Left ventricle myocardium inferior (tissue), 1 donor: Measurements from ENCODE around the gene TAF8. TPM values are rescaled to one million over a fixed set of nuclear protein-coding genes. Genes with fewer than 3 reads are reported as not detected.

Experiments
- DNase-seq: peaks from one replicate; pipeline ENCODE4 v3.0.0-alpha.2; 2020
- H3K27ac ChIP-seq: fragments of 200-600 bp; replicated peaks from 2 replicates; pipeline ENCODE4 v1.8.0; 2021
- H3K27me3 ChIP-seq: fragments of 200-600 bp; 2 replicates; pipeline ENCODE4 v1.8.0; 2021; ENCODE audit warnings: low read depth
- H3K36me3 ChIP-seq: fragments of 200-600 bp; 2 replicates; pipeline ENCODE4 v1.8.0; 2021
- H3K4me1 ChIP-seq: fragments of 200-600 bp; 2 replicates; pipeline ENCODE4 v1.8.0; 2021
- H3K4me3 ChIP-seq: fragments of 200-600 bp; 2 replicates; pipeline ENCODE4 v1.8.0; 2021; ENCODE audit warnings: mild to moderate bottlenecking, moderate library complexity
- H3K9me3 ChIP-seq: fragments of 200-600 bp; replicated peaks from 2 replicates; pipeline ENCODE4 v1.8.0; 2021
- intact Hi-C: fragments of 100-400 bp; cut with micrococcal nuclease; formaldehyde crosslinking; loops from one replicate; pipeline ENCODE4 v1.11.0; 2022
- total RNA-seq: library from RNA; stranded (reverse); fragmentation: NEBNext Ultra II Directional; extraction: Animal tissue kit (Norgen Biotek cat#: 25700); gene quantifications from one replicate; pipeline ENCODE4 v1.2.1, GENCODE V29; 2021
- TF ChIP-seq, protein P1 (sequence below): fragments of 200-600 bp; IDR thresholded peaks from 2 replicates; pipeline ENCODE4 v1.8.0; 2021; ENCODE audit warnings: antibody characterized with exemption, mild to moderate bottlenecking, borderline replicate concordance
- donor health status: DM: no; HTN: yes; CAD: no; lungs with severe emphysema.

Gene TAF8
- total RNA-seq, 1 donor from 2014 or later = 28.5 TPM

DNA sequence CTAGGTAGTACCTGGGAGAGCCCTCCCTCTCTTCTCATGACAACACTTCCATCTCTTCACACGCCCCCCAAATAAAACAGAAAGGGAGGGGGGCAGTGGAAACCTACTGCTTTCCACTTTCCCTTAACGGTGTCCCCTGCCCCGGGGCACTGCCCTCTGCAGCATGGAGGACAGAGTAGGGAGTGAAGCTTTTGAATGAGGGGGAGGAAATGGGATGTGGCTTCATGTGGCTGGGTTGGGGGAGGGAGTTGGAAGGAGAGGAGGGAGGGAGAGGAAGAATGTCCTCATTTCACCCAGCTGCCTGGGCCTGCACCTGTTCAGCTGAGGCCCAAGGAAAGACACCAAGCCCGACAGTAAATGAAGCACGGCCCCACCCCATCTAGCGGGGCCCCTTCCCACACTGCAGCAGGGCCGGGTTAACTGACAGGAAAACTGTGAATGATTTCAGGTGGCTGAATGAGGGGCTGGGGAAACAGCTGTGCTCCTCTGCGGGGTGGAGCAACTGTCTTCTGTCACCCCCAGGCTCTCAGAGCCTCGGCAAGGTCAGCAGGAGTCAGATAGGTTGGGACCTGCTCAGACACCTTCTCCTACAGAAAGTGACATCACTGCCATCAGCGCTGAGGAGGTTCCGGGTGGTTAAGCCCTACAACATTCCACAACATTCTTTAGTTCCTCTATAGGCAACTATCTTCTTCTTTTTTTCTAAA, 40.0 kb upstream of the TAF8 start:
- TF ChIP-seq, protein P1, sequence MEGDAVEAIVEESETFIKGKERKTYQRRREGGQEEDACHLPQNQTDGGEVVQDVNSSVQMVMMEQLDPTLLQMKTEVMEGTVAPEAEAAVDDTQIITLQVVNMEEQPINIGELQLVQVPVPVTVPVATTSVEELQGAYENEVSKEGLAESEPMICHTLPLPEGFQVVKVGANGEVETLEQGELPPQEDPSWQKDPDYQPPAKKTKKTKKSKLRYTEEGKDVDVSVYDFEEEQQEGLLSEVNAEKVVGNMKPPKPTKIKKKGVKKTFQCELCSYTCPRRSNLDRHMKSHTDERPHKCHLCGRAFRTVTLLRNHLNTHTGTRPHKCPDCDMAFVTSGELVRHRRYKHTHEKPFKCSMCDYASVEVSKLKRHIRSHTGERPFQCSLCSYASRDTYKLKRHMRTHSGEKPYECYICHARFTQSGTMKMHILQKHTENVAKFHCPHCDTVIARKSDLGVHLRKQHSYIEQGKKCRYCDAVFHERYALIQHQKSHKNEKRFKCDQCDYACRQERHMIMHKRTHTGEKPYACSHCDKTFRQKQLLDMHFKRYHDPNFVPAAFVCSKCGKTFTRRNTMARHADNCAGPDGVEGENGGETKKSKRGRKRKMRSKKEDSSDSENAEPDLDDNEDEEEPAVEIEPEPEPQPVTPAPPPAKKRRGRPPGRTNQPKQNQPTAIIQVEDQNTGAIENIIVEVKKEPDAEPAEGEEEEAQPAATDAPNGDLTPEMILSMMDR = no peak
- H3K27me3 ChIP-seq = no peaks in the 10 kb centered on the region
- peaks cover 32% of the 10 kb centered on the region for H3K4me1 ChIP-seq
- intact Hi-C loops = no loop called here
- peak overlapping the region; percentile 52 for H3K27ac ChIP-seq
- DNase-seq = no peak
- no peaks in the 10 kb centered on the region for H3K36me3 ChIP-seq
- no peaks in the 10 kb centered on the region for H3K9me3 ChIP-seq
- no peak overlapping the region for H3K4me3 ChIP-seq

DNA sequence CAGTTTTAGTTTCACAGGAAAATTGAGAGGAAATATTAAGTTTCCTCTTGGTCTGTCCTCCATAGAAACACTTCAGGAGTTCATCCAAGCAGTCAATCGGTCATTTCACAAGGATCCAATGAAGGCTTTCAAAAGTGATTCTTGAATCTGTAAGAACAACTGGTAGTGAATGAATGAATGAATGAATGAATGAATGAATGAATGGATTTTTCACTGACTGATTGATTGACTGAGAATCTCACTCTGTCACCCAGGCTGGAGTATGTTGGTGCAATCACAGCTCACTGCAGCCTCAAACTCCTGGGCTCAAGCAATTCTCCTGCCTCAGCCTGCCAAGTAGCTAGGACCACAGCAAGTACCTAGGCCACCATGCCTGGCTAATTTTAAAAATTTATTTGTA, 39.4 kb upstream of the TAF8 start:
- Histone ChIP-seq H3K4me3 (no peak overlapping the region), H3K27me3 (no peaks in the 10 kb centered on the region), H3K36me3 (no peaks in the 10 kb centered on the region), H3K27ac (no peak overlapping the region), H3K9me3 (no peaks in the 10 kb centered on the region), H3K4me1 (peaks cover 32% of the 10 kb centered on the region)
- TF ChIP-seq, protein P1 = no peak
- intact Hi-C loops = no loop called here
- no peak for DNase-seq

DNA sequence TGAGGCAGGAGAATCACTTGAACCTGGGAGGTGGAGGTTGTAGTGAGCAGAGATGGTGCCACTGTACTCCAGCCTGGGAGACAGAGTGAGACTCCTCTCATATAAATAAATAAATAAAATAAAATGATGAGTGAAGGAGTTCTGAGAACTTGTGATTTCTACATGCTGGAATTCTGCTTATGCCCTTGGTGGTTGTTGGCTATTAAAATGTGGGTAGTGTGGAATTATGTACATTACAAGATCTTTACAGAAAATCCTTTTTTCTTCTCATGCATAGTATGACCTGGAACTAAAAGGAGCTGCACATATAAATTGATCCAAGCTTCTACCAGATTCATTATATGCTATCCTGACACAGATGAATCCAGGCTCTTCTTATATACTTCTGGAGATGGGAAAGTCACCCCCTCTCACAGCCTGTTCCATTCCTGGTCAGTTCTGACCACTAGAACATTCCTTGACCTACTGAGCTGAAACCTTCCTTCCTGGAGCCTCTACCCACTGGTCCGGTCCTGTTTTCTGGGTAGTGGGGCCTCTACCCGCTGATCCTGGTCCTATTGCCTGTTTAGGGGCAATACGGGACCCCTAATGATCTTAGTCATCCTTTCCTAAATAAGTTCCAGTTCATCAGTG, 37.7 kb upstream of the TAF8 start:
- H3K9me3 ChIP-seq = no peaks in the 10 kb centered on the region
- H3K4me3 ChIP-seq = no peak overlapping the region
- no peak overlapping the region for H3K27ac ChIP-seq
- TF ChIP-seq, protein P1 = no peak
- intact Hi-C loops = no loop called here
- no peaks in the 10 kb centered on the region for H3K27me3 ChIP-seq
- H3K36me3 ChIP-seq = no peaks in the 10 kb centered on the region
- H3K4me1 ChIP-seq = peaks cover 41% of the 10 kb centered on the region
- DNase-seq = no peak

DNA sequence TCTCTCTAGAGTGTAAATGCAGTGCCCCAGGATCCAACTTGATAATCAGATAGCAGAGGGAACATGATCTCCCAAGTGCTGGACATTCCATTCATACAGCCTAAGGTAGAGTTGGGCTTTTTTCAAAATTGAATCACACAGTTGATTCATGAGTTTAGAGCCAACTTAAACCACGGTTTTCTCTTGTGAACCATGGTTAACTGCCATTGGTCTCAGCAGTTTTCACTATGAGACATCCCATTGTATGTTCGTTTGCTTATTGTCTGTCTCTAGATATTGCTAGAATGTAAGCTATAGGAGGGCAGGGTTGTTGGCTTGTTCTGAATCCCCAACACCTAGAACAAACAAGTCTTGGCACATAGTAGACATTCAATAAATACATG, 37.2 kb upstream of the TAF8 start:
- H3K9me3 ChIP-seq = no peaks in the 10 kb centered on the region
- no peak overlapping the region for H3K27ac ChIP-seq
- H3K36me3 ChIP-seq = no peaks in the 10 kb centered on the region
- H3K4me1 ChIP-seq = peaks cover 37% of the 10 kb centered on the region
- intact Hi-C loops = no loop called here
- no peak overlapping the region for H3K4me3 ChIP-seq
- TF ChIP-seq, protein P1 = no peak
- H3K27me3 ChIP-seq = no peaks in the 10 kb centered on the region
- no peak for DNase-seq

DNA sequence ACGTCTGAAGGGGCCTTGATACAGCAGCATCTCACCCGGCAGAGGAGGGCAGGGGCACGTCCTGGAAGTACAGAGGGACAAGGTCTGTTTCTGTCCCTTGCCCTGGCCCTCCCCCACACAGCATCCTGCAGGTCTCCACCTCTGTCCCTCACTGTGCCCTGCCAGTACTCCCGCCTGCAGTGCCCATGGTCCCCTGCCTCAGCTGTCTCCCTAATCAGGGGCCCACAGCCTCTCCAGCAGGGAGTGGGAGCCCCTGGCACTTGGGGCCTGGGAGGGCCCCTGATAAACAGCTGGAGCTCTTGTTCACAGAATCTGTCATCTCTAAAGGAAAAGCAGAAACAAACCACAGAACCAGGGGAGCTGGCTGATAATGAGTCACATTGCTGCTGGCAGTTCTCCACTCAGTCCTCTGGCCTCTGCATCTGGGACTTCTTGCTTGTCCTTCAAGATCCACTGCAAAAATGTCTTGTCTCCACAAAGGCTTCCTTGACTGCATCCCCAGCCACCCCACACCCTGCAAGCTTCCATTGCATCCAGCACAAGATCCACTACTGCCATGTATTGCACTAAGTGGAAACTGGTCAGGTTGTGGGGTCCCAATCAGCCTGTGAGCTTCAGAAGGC, 33.2 kb upstream of the TAF8 start:
- TF ChIP-seq, protein P1 = no peak
- Histone ChIP-seq H3K27me3 (no peaks in the 10 kb centered on the region), H3K4me3 (no peak overlapping the region), H3K27ac (peak overlapping the region; percentile 37), H3K9me3 (no peaks in the 10 kb centered on the region), H3K4me1 (peaks cover 27% of the 10 kb centered on the region), H3K36me3 (no peaks in the 10 kb centered on the region)
- intact Hi-C loops = no loop called here
- DNase-seq = no peak
